ENCODE data around the gene PIGB.
"Not testable (repeated sequence)": the region's sequence is repeated elsewhere in the genome, so short reads cannot be mapped to it uniquely, and the experiment has no call there.

The PIGB gene

DNA sequence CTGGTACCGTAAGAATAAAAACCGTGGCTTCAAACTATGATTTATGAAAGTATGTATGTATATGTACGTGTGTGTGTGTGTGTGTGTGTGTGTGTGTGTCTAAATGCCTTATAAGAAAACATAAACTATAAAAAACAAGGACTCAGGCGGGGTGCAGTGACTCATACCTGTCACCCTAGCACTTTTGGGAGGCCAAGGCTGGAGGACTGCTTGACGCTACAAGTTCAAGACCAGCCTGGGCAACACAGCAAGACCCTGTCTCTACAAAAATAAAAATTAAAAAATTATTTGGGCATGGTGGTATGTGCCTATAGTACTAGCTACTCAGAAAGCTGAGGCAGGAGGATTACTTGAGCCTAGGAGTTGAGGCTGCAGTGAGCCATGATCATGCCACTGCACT is 60.1 kb downstream of the PIGB start:
- no peak for DNase-seq (ENCODE audit: low read depth in 1 of 2, low spot score in 1 of 2)

DNA sequence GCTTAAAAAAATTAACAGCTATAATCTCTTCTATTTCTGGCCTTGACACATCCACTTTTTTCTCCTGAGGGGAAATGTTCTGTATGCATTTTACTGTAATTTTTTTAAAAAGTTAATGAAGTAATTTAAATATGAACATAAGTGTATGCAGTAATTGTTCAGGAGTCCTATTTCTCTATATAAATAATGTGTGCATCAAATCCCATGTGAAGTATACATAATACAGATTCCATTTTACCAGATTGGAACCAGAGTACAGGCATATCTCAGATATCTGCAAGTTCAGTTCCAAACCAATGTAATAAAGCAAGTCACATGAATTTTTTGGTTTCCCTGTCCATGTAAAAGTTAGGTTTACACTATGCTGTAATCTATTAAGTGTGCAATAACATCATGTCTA is 62.6 kb downstream of the PIGB start:
- DNase-seq (ENCODE audit: low read depth in 1 of 2, low spot score in 1 of 2): no peak

DNA sequence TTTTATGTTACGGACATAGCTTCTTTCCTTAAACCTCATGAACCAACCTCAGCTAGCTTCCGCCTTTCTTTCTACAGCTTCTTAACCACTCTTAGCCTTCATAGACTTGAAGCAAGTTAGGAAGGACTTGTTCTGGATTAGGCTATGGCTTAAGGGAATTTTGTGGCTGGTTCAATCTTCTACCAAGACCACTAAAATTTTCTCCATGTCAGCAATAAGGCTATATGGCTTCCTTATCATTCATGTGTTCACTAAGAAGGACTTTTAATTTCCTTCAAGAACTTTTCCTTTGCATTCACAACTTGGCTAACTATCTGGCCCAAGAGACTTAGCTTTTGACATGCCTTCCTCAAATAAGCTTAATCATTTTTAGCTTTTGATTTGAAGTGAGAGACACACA is 64.7 kb downstream of the PIGB start:
- no peak for DNase-seq (ENCODE audit: low read depth in 1 of 2, low spot score in 1 of 2)

DNA sequence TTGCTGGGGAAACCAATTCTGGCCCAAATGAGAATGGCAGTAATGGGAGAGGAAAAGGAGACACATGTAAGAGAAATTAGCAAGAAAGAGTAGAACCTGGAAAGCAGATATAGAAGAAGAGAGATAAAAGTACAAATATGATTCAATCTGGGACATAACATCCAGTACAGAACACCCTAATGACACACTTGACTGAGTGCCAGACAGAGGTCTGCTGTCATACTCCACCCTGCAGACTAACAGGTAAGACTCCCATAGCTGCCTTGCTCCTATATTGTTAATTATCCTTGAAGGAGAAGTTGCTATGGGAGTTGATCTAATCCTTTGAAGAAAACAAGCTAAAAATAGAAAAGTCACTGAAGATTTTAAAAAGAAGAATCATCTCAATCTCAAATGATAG is 68.0 kb downstream of the PIGB start:
- no peak for DNase-seq (ENCODE audit: low read depth in 1 of 2, low spot score in 1 of 2)

DNA sequence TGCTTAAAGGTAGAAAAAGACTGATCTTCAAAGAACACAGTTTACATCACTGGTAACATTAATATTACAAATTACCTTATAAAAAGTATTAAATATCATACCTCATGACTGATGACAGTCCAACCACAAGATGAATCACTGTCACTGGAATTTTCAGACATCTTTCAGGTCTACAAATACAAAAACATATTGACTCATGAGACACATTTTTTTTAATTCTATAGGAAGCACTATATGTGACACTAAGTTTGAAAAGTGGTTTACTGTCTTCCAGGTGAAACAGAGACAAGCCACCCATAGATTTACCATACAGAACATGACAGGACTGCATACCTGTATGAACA is 70.2 kb downstream of the PIGB start:
- no peak for DNase-seq (ENCODE audit: low read depth in 1 of 2, low spot score in 1 of 2)

DNA sequence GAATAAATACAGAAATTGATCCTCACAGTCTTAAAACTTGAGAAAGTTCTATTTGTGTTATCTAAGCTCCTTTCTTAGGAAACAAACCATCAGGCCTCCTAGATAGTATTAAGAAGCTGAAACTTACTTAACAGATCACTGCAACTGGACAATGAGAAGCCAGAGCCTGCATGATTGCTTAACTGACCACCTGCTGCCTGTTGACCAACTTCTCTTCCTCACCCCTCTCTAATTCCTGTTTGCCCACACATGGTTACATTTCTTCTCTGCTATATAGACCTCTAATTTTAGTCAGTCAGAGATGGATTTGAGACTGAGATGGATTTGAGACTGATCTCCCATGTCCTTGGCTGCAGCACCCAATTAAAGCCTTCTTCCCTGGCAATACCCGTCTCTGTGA is 75.7 kb downstream of the PIGB start:
- no peak for DNase-seq (ENCODE audit: low read depth in 1 of 2, low spot score in 1 of 2)

DNA sequence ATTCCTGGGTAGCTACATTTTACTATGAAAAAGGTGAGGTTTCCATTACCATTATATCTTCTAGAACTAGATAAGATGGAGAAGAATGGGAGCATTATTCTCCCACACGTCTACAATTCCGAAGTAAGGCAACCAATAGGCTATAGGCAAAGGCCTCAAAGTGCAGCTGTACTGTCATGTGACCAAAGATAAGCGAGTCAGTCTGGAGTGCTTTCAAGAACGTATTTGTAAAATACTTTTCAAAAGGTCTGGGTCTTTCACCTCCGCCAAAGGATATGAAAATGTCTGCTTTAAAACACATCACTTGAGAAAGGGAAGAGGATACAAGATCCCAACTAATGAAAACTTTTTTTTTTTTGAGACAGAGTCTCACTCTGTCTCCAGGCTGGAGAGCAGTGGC is 79.2 kb downstream of the PIGB start:
- no peak for DNase-seq (ENCODE audit: low read depth in 1 of 2, low spot score in 1 of 2)

DNA sequence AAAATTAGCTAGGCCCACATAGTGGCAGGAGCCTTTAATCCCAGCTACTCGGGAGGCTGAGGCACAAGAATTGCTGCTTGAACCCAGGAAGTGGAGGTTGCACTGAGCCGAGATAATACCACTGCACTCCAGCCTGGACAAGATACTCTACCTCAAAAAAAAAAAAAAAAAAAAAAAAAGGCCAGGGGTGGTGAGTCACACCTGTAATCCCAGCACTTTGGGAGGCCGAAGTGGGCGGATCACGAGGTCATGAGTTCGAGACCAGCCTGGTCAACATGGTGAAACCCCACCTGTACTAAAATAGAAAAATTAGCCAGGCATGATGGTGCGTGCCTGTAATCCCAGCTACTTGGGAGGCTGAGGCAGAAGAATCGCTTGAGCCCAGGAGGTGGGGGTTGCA is 81.0 kb downstream of the PIGB start:
- not testable (repeated sequence) for DNase-seq (ENCODE audit: low read depth in 1 of 2, low spot score in 1 of 2)

DNA sequence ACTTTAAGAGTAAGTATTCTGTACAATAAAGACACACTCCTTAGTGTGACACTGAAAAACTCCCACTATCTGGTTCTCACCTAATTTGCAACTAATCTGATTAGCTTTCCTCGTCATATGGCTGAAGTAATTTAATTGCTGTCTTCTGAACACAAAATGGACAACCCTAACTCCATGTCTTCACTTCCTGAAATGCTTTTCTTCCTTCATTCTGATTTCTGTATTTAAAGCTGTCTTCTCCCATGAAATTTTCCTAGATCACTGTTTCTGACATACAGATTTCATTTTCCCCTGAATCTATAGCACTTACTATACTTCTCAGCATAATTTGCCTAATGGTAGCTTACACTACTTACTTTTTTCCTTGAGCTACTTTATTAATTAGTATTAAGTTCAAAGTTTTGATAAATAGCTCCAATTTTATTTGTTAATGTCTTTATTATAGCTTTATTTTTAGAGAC is 82.8 kb downstream of the PIGB start:
- no peak for DNase-seq (ENCODE audit: low read depth in 1 of 2, low spot score in 1 of 2)

DNA sequence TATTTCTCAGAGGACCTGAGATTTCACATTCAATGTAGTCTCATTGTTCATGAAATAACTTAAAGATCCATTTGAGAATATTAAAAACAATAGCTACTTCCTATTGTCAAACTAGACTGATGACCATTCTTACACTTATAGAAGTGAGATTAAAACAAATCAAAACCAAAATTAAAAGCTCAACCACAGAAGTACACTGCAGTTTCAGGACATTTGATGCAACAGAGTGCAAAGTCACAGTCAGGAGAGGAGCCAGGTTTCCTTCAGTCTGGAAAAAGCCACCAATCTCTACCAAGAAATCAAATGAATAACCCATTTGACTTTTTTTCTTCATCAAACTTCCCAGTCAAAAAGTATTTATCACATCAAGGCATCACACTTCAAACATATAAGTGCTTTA is 83.7 kb downstream of the PIGB start:
- DNase-seq (ENCODE audit: low read depth in 1 of 2, low spot score in 1 of 2): no peak

DNA sequence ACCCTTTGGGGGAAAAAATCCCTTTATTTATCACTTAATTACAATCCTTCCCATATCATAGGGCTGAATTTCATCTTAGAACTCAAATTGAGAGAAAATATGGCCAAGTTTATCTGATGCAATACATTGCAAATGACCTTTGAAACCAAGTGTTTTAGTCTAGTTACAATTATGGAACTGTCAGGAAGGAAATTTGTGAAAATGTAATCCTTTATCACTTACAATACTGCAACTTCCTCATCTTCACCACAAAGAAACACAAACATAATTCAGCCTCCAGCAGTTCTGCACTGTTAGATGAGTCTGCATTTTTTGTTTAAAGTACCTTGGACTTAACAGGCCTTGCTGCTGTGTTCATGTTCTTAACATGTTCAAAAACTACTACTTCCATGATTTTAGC is 84.5 kb downstream of the PIGB start:
- DNase-seq (ENCODE audit: low read depth in 1 of 2, low spot score in 1 of 2): no peak
